ENCODE measurements around the gene SYNRG.

GRCh38 chr17:37547986-37548385, 61.2 kb downstream of the SYNRG start:
- no peak for TF ChIP-seq EZH2 (IDR thresholded peaks at IDR 0.05)
- TF ChIP-seq POLR2AphosphoS5 (IDR thresholded peaks at IDR 0.05; ENCODE audit: borderline replicate concordance, low read depth, low read length) = no peak

All from SK-N-MC (cell line).